Stimulated activated naive CD8-positive, alpha-beta T cell treated with anti-CD3 and anti-CD28 coated beads, Interleukin-15, Interleukin-2, amounts not matched to agents 100 U/mL and 50 U/mL, for 24 hours (primary cell): ENCODE results near the gene DRICH1.
"Not testable (repeated sequence)": the region's sequence is repeated elsewhere in the genome, so short reads cannot be mapped to it uniquely, and the experiment has no call there.

Experiments used
- ATAC-seq: fragments of 150-1000 bp; cut with Tn5 transposase; one replicate; pipeline ENCODE4 v1.10.0; 2021
- DNase-seq: peaks from one replicate; pipeline ENCODE4 v3.0.0; 2021

Gene DRICH1

DNA sequence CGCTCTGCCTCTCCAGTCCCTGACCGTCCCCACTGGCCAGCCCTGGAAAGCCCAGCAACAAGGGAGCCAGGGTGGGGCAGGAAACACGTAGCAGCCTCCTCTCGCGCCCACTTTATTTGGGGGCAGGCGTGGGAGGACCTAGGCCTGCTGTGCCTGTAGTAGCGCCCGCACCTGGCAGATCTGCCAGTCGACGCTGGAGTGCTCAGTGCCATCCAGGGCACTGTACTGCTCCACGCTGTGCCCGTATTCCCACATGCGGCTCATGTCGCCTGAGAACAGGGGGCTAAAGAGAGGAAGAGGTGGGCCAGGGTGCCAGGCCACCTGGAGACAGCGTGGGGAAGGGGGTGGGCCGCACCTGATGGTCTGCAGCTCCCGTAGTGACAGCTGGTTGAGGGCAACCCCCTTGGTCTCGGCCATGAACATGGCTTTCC lies 17.0 kb upstream of the DRICH1 start:
- ATAC-seq (no peak), DNase-seq (no peak)

DNA sequence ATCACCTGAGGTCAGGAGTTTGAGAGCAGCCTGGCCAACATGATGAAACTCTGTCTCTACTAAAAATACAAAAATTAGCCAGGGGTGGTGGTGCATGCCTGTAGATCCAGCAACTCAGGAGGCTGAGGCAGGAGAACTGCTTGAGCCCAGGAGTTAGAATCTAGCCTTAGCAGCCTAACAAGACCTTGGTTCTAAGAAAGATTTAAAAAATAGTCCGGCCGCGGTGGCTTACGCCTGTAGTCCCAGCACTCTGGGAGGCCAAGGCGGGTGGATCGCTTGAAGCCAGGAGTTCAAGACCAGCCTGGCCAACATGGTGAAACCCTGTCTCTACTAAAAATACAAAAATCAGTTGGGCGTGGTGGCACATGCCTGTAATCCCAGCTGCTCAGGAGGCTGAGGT lies 14.4 kb upstream of the DRICH1 start:
- not testable (repeated sequence) for ATAC-seq, DNase-seq

DNA sequence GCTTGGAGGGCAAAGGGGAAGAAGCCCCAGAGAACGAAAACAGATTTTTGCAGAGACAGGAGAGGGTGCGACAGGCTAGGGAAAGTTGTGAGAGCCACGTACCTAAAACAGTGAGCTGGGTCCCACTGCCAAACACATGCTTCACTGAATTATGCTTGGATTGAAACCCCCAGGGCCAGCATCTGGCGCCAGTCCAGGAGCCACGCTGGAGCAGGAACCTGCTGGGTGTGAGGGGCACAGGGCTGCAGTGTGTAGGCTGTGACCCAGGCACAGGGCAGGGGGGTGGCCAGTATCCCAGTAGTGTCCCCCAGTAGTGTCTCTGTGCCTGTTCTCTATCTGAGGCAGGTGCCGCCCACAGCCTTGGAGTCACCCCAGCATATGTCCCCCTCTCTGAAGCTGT lies 8.1 kb upstream of the DRICH1 start:
- DNase-seq, ATAC-seq: not testable (repeated sequence)

DNA sequence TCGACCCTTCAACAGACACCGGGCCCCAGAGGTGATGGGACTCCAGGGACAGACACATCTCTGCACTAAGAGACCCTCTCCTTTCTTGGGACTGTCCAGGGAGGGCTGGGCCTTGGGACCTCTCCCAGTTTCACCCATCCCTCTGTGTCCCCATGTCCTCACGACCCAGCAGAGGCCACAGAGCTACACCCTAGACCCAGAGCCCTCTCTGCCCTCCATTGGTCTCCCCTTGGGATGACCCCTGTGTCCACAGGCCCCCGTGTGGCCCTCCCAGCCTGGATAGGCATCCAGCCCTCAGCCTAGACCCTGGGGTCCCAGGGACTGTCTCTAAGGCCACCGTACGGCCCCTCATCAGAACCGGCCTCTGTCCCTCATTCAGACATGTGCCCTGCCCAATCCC lies 7.5 kb upstream of the DRICH1 start:
- no peak for DNase-seq
- no peak for ATAC-seq

DNA sequence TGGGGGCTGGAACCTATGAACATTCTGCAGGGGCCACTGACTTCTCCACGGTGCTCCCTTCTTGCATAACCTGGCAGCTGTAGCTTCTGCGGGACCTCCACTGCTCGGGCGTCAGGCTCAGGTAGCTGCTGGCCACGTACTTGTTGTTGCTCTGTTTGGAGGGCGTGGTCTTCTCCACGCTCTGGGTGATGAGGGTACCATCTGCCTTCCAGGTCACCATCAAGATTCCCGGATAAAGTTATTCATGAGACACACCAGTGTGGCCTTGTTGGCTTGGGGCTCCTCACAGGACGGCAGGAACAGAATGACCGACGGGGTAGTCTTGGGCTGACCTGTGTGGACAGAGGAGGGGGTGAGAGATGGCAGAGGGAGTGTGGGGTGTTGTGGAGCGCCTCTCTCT lies 6.5 kb upstream of the DRICH1 start:
- no peak for DNase-seq
- no peak for ATAC-seq

DNA sequence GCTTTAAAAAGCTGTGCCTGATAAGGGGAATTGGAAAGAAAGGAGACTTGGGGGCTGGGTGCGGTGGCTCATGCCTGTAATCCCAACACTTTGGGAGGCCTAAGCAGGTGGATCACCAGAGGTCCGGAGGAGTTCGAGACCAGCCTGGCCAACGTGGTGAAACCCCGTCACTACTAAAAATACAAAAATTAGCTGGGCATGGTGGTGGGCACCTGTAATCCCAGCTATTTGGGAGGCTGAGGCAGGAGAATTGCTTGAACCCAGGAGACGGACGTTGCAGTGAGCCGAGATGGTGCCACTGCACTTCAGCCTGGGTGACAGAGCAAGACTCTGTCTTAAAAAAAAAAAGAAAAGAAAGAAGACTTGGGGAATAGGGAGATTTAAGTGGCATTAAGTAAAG lies 3.2 kb upstream of the DRICH1 start:
- DNase-seq, ATAC-seq: not testable (repeated sequence)

DNA sequence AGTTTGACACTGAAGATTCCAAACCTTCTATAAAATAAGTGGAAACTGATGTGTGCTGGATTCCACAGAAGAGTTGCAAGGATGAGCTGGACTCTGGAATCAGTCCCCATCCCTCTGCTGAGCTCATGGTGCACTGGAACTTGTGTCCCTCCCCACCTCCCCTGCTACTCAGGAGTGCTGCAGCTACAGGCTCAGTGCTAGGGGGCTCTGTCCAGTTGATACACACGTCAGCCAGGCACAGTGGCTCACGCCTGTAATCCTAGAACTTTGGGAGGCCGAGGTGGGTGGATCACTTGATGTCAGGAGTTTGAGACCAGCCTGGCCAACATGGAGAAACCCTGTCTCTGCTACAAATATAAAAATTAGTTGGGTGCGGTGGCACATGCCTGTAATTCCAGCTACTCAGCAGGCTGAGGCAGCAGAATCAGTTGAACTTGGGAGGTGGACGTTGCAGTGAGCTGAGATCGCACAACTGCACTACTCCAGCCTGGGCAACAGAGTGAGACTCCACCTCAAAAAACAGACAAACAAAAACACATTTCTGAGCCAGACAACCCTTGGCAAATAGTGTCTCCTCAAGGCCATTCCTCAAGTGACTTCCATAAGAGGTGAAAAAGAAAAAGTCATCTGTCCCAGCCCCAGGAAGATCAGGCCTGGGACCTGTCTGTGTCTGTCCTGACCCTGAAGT lies 3.9 kb downstream of the DRICH1 start:
- ATAC-seq, DNase-seq: not testable (repeated sequence)

DNA sequence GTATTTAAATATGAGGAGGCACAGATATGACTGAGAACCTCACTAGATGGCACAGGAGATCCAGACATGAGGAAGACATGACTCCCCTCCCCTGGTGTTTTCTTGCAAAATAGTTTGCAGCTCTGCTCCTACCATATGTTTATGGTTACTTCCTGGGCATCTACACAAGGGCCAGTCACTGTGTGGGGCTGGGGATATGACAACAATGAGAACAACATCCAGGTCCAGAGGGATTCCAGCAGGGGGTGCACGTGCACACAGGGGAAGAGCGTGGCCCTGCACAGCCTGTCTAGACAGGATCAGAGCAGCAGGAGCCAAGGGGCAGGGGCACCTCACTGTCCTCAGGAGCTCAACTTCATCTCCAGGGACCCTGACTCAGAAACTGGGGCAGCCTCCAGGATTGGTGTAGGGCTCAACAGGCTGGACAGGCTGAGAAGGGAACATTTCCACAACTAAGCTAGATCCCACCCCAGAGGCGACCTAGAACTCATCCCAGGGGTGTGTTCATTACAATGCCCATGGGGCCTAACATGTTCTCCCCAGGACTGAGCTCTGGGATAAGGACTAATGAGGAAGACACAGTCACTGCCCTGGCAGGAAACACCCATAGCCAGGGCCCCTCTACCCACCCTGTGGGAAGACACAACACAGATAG lies 4.6 kb downstream of the DRICH1 start:
- DNase-seq: peak; percentile 63
- peak; percentile 84 for ATAC-seq

DNA sequence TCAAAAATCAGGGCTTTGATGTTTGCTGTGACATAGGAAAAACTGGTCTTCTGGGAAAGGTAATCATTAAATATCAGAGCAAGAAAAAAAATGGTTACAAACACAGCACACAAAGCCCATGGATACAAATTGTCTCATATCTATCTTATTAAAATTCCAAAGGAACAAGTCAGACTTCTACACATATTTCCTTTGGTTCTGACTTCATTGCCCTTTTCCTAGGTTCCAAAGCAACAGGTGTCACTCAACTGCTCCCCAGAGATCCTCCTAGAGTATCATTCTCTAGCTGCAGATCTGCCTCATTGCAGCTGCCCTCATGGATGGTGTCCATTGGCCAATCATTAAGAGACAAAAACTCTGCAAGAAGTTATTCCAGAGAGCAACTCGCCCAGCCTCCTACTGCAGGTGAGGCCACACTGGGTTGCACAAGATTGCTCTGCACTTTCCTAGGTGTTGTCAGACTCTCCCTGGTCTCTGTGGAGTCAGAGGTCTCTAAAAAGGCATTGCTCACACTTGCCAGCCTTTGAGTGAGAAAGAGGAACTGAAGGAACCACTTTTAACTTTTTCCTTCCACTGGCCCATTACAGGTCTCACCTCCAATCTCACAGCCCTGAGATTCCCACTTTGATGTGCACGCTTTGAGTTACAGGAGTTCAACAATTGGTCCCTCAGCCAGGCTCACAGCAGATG lies 5.7 kb downstream of the DRICH1 start:
- no peak for DNase-seq
- ATAC-seq: no peak

DNA sequence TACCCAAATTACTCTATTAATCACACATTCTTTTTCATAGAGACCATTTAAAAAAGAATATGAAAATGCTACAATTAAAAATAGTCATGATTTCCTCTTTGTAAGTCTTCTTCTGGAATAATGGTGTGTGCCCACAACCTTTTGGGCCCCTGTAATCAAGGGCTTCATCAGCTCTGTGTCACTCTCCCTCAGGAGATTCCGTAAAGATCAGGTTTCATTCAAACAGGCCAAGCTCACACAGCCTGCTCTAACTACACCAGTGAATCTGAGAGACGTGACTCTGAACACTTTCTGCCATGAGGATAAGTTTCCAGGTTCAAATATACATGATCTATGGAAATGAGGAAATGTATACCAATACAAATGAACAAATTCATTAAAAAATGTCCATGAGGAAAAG lies 9.5 kb downstream of the DRICH1 start:
- no peak for DNase-seq
- ATAC-seq: no peak

DNA sequence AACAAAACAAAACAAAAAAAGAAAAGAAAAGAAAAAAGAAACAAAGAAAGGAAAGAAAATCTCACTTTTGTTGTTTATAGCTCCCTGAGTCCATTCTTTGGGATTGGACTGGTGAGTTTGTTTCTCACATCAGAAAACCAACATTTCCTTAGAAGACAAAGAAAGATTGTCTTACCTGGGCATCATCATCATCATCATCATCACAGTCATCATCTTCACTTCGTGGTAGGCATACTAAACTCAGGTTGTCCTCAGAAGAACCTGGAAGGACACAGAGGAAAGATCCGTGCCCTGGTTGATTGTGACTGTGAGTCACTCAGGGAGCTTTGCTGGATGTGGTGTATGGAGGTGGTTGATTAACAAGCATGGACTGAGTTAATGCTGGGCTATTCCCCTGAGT lies 10.2 kb downstream of the DRICH1 start:
- not testable (repeated sequence) for ATAC-seq, DNase-seq

DNA sequence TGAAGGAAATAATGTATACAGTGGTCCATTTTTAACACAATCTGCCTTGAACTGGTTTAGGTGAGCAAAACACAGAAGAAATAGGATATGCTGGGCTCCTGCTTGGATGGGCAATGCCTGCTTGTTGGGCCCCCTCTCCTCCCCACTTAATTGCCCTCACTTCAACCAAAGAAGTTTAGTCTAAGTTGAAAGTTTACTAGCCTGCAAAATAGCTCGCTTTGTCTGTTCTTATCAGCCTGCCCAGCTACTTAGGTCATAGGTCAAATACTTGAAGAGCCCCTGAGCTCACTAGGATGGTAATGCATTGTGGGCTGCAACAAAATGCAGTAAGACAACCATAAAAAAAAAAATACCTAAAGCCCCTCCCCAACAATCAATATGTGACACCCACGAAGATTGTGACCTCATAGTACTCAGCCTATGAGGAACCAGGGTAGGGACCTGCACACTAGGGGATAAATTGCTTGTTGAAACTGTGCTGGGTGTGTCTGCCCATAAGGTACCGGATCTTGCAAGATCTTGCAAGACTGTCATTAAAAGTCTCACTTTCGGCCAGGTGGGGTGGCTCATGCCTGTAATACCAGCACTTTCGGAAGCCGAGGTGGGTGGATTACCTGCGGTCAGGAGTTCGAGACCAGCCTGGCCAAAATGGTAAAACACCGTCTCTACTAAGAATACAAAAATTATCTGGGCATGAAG lies 10.9 kb downstream of the DRICH1 start:
- ATAC-seq: no peak
- DNase-seq: no peak

DNA sequence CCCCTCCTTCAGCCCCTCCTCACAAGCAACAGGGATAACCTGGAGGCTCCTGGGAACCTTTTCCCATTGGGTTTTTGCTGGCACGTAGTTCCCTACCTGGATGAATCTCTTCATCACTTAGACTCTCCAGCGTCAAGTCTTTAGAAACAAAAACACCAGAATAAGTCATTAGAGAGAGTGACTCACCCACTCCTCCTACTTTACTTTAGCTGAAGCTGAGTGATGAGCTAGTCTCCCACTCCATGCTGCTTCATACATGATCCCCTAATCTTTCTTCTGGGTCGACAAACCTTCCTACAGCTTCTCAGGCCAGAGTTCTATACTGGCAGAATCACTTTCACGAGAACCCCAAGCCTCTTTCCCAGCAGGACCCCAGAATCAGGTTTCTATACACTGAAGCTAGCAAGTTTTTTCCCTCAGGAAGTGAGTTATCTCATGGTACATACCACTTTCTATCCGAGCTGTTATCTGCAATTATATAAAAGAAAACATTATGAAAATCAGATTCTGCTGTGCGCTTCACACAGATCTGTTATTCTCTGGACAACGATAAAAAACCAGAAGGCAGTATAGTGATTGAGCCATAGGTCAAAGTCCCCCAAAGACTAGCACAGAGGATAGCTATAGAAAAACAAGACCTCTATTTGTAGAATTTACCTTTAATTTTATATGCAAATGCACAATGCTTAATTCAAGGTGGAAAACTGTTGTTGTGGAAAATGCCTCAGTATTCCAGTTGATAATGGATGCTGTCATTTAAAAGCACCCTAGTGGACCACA lies 18.7 kb downstream of the DRICH1 start:
- DNase-seq: no peak
- ATAC-seq: no peak

DNA sequence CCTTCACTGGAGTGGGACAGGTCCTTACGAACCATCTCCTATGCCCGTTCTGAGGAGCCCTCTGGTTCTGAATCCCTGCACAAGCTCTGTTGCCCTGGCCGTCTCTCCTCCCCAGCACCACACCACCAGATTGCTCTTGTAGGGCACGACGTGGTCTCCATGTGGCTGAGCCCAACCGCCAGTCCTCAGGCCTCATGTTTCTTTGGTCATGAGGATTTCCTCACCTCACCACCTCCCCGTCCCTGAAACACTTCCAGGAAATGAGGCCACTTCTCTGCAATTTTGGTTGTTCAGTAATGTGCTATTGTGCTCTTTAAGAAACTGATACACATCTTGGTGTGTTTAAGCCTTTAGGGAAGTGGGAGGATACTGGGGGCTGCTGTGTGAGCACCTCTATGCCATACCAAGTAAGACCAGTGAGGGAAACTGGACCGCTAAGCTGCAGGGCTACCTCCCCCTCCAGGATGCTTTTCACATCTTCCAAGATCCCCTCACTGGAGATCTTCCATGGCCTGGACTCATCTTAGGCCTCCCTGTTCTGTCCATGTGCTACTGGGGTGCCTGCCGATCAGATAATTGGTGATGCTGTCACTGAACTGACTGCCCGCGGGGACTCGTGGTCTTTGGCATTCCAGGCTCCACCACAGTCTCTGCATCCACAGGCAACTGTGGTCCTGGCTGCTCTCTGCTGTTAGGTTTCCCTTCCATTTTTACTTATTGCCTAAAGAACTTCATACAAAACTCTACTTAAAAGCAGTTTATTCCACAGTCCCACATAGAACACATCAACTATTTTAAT lies 21.9 kb downstream of the DRICH1 start:
- ATAC-seq (no peak), DNase-seq (no peak)

DNA sequence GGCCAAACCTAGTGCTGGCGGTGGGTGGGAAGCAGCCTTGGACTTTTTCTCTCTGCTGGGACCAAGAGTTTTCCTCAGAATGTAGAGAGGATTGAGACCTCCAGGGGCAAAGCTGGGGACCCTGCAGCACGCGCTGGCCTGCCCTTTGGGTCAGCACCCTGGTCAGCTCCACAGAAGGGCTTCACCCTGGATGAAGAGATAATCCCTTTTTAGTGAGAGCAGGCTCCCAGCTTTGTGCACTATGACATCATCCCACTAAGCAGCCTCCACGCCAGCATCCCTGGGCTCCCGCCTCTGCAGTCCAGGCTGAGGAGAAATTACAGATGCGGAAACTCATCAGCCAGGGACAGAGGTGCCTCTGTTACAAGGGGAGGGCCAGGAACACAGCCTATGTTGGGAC lies 23.5 kb downstream of the DRICH1 start:
- DNase-seq (no peak), ATAC-seq (no peak)

DNA sequence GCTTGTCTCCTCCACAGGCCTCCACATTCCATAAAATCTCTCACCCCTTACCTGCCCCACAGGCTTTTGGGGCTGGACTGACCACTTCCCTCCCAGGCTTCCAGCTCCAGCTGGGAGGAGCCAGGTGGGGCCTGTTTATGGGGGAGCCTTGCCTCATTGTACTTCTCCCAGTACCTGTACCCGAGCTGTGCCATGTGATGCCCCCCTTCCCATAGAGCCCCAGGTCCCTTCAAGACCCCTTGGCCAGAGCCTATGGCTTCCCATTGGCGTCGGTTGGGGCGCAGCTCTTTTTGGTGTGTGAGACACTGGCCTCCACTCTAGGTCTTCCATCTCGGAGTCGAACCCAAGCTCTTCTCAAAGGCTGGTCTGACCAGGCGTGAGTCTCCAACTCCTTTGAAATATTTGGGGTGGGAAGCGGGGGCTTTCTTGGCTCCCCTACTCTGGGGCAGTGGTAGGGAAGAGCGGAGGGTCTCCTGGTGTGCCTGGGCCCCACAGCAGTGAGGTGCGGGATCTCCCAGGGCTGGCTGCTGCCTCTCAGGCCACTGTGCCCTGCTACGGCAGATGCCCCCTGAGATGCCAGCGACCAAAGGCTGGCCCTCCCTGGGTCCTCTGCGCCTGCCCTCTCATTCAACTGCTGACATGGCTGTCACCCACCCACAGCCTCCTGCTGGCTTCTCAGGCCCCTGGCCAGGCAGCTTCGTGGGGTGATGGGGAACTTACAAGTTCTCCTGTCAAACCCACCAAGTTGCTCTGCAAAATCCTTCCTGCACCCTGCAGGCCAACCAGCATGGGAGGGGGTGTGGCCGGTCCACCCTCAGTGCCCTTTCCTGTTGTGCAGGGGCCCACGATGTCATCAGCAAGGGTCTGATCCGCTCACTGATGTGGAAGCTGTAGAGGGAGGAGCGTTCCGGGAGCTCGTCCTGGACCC lies 25.7 kb downstream of the DRICH1 start:
- no peak for DNase-seq
- no peak for ATAC-seq

DNA sequence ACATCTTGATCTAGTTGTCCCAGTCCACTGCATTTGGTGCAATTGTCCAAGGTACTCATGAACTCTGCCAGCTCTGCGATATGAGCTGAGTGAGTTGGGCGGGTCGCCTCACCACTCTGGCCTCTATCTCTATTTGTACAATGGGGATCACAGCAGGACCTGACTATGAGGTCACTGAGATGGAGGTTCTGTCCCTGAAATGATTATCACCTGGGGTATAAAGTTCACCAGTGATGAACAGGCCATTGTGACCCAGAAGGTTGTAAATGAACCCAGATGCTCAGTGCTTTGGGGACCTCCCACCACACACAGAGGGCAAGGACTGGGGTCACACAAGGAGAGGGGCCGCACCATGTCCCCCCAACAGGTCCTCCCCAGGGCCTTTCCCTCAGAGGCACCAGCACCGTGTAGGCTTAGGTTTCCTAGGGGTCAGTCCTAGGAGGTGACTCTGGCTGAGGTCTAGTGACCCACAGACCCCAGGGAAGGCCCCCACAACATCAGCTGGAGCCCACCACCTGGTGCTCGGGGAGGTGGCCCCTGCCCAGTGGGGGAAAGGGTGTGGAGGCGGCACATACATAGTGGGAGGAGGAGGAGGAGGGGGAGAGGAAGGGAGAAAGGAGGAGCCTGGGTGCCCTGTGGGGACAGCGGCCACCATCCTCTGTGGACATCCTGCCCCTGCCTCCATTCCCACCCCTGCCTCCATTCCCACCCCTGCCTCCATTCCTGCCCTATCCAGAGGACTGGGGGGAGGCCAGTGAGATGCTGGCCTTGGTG lies 27.0 kb downstream of the DRICH1 start:
- DNase-seq (no peak), ATAC-seq (no peak)

DNA sequence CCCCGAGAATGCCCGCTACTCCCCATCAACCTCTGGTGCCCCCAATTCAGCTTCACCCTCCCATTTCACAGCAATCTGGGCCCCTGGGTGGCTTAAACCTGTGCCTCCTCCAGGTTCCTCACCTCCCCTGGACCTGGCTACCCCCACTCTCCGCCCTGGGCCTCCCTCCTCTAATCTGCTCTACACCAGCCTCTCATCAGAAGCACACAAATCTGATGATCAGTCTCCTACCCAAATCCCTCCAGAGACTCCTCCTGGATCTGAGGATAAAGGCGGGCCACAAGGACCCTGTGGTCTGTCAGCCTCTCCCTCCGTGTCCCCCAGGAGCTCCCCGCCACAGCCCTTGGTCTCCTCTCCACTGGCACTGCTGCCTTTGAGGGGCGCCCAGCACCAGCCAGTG lies 28.9 kb downstream of the DRICH1 start:
- no peak for DNase-seq
- no peak for ATAC-seq
